Kidney (tissue), 14 donors: ENCODE results near the gene TTI1. TPM values are rescaled to one million over a fixed set of nuclear protein-coding genes. Genes with fewer than 3 reads are reported as not detected.

Experiments
- DNase-seq, 5 donors: peaks; one replicate each; pipeline ENCODE4 v3.0.0-alpha.2; 2013 to 2020
- FAIRE-seq: peaks from 2 replicates; lab custom pipeline; 2012; peaks lifted over from hg19 to GRCh38; lab: Jason Lieb, UNC
- H3K27ac ChIP-seq, 2 donors: one replicate each; pipeline ENCODE4 v1.7.0; 2013; ENCODE audit warnings: low read depth in 2 of 2, low read length in 2 of 2, inconsistent platforms in 1 of 2
- H3K27me3 ChIP-seq: one replicate; pipeline ENCODE4 v1.7.1; 2013; ENCODE audit warnings: low read length, inconsistent platforms; ENCODE audit not compliant: control insufficient read depth, insufficient read depth
- H3K36me3 ChIP-seq, 3 donors: one replicate each; pipeline versions ENCODE4 v1.7.0 to v1.7.1; 2013; ENCODE audit warnings: low read length in 3 of 3, control low read depth in 1 of 3, inconsistent platforms in 1 of 3; ENCODE audit not compliant: insufficient read depth in 3 of 3, control insufficient read depth in 2 of 3
- H3K4me1 ChIP-seq, 3 donors: one replicate each; pipeline versions ENCODE4 v1.7.0 to v1.7.1; 2013; ENCODE audit warnings: low read length in 3 of 3, inconsistent platforms in 1 of 3, low read depth in 1 of 3; ENCODE audit not compliant: control insufficient read depth in 2 of 3, insufficient read depth in 2 of 3
- H3K4me3 ChIP-seq, 3 donors: one replicate each; pipeline versions ENCODE4 v1.7.0 to v1.8.1; 2013; ENCODE audit warnings: low read length in 3 of 3, control low read depth in 1 of 3, inconsistent platforms in 1 of 3
- H3K9ac ChIP-seq, 3 donors: one replicate each; pipeline versions ENCODE4 v1.7.0 to v1.7.1; 2013; ENCODE audit warnings: low read length in 3 of 3, control low read depth in 1 of 3, inconsistent platforms in 1 of 3
- H3K9me3 ChIP-seq, 3 donors: one replicate each; pipeline versions ENCODE4 v1.7.0 to v1.7.1; 2013; ENCODE audit warnings: low read length in 3 of 3, control low read depth in 1 of 3, inconsistent platforms in 1 of 3; ENCODE audit not compliant: control insufficient read depth in 2 of 3, insufficient read depth in 1 of 3
- CTCF ChIP-seq: IDR thresholded peaks from 3 replicates; pipeline ENCODE4 v1.5.1; 2012; ENCODE audit warnings: mild to moderate bottlenecking, moderate library complexity, borderline replicate concordance; ENCODE audit not compliant: insufficient read depth; ENCODE audit errors: extremely low read depth
- intact Hi-C: fragments of 100-400 bp; cut with DNase I; formaldehyde crosslinking; loops from one replicate; pipeline ENCODE4 v1.11.1; 2022
- polyA plus RNA-seq: library from polyadenylated mRNA; stranded (reverse); fragments of 350-450 nt; fragmentation: Illumina TruSeq; extraction: RNeasy Lipid Tissue Mini Kit (QIAGEN cat#74804); gene quantifications from one replicate; pipeline ENCODE4 v1.2.3, GENCODE V29; 2014; ENCODE audit warnings: low read depth, low replicate concordance; ENCODE audit not compliant: insufficient read depth
- total RNA-seq: library from RNA; stranded (reverse); fragmentation: NEBNext Ultra II Directional; extraction: Animal tissue kit (Norgen Biotek cat#: 25700); gene quantifications from one replicate; pipeline ENCODE4 v1.2.1, GENCODE V29; 2021
- donor health status: control.
- donor health status: control.
- donor health status: control.
- donor health status: control.
- donor health status: control.
- donor health status: DM: yes; HTN: yes; CAD: no.
- donor health status: Normal renal cell carcinoma (clear cell type).

The TTI1 gene
- total and polyA plus RNA-seq, 2 donors from 2014 or later, result 8.6 to 19.5 TPM

- Histone ChIP-seq H3K9ac (no peak overlapping the region), H3K27ac (no peak overlapping the region), H3K36me3 (peaks cover 6 to 64% (median 39%) of the 10 kb centered on the region in 3 donors), H3K4me1 (peaks cover 0 to 4% (median 0%) of the 10 kb centered on the region in 3 donors), H3K27me3 (no peaks in the 10 kb centered on the region), H3K9me3 (no peaks in the 10 kb centered on the region), H3K4me3 (no peak overlapping the region)
- FAIRE-seq (no peak), DNase-seq (no peak)
- intact Hi-C loops, result no loop called here
- TF ChIP-seq CTCF, result no peak
Measured at GRCh38 chr20:37997516-37997915, 35.7 kb downstream of the TTI1 start.

- Histone ChIP-seq H3K9ac (no peak overlapping the region), H3K36me3 (peaks cover 6 to 60% (median 35%) of the 10 kb centered on the region in 3 donors), H3K4me1 (peaks cover 0 to 4% (median 0%) of the 10 kb centered on the region in 3 donors), H3K4me3 (no peak overlapping the region), H3K9me3 (no peaks in the 10 kb centered on the region), H3K27ac (no peak overlapping the region), H3K27me3 (no peaks in the 10 kb centered on the region)
- no peak for TF ChIP-seq CTCF
- FAIRE-seq (no peak), DNase-seq (no peak)
- intact Hi-C loops, result no loop called here
Measured at GRCh38 chr20:37995856-37996605, 37.2 kb downstream of the TTI1 start.

GRCh38 chr20:37994512-37994911 lies 38.7 kb downstream of the TTI1 start:
- FAIRE-seq, result no peak
- H3K27ac ChIP-seq, result no peak overlapping the region
- intact Hi-C loops, result no loop called here
- H3K4me3 ChIP-seq, result no peak overlapping the region
- no peaks in the 10 kb centered on the region for H3K9me3 ChIP-seq
- H3K27me3 ChIP-seq, result no peaks in the 10 kb centered on the region
- DNase-seq, result no peak
- H3K9ac ChIP-seq, result no peak overlapping the region
- H3K4me1 ChIP-seq, result peaks cover 0 to 4% (median 3%) of the 10 kb centered on the region in 3 donors
- no peak for TF ChIP-seq CTCF
- peaks cover 6 to 47% (median 27%) of the 10 kb centered on the region in 3 donors for H3K36me3 ChIP-seq
